Endothelial cell of umbilical vein (primary cell): ENCODE data around the gene GALNT3. TPM values are rescaled to one million over a fixed set of nuclear protein-coding genes. Genes with fewer than 3 reads are reported as not detected.

Source experiments
- BruUV-seq: library from RNA; stranded (reverse); fragments of 400-500 nt; replicated peaks from 2 replicates; lab custom pipeline; 2021; lab: Mats Ljungman, UMichigan
- CTCF ChIA-PET: fragments of 300-600, 350-600 bp; sonication (Branson Sonifier 250); formaldehyde crosslinking; loops from one replicate; lab custom pipeline; 2021; ENCODE audit warnings: antibody characterized with exemption, inconsistent platforms; lab: Charles Lee
- POLR2A ChIA-PET: fragments of 300-600, 350-600 bp; sonication (Branson Sonifier 250); formaldehyde crosslinking; loops from one replicate; lab custom pipeline; 2021; ENCODE audit warnings: antibody characterized with exemption, inconsistent platforms; lab: Charles Lee
- DNase-seq: peaks from one replicate; pipeline ENCODE4 v3.0.0-alpha.2; 2011; ENCODE audit warnings: low read depth, low spot score
- FAIRE-seq: peaks from 2 replicates; lab custom pipeline; 2011; peaks lifted over from hg19 to GRCh38; lab: Jason Lieb, UNC
- H2AFZ ChIP-seq: 2 replicates; pipeline ENCODE4 v1.6.0; 2012; ENCODE audit warnings: low read depth, low read length, control low read depth, inconsistent platforms
- H3K27ac ChIP-seq: 2 replicates; pipeline ENCODE4 v1.5.1; 2011; ENCODE audit warnings: low read depth, mild to moderate bottlenecking, control low read depth, low read length, moderate library complexity; ENCODE audit not compliant: insufficient read depth
- H3K27me3 ChIP-seq, 2 experiments: 2 replicates each; pipeline versions ENCODE4 v1.6.0 to v1.6.1; 2011; ENCODE audit warnings: low read length in 2 of 2, mixed read lengths in 1 of 2; ENCODE audit not compliant: control insufficient read depth in 2 of 2, insufficient read depth in 2 of 2
- H3K36me3 ChIP-seq, 2 experiments: 2 replicates in 1 of 2; 3 replicates in 1 of 2; pipeline ENCODE4 v1.5.1; 2011; ENCODE audit warnings: low read length in 2 of 2, mild to moderate bottlenecking in 1 of 2, moderate library complexity in 1 of 2; ENCODE audit not compliant: control insufficient read depth in 2 of 2, insufficient read depth in 2 of 2; ENCODE audit errors: extremely low read depth in 1 of 2
- H3K4me1 ChIP-seq: 3 replicates; pipeline ENCODE4 v1.5.1; 2011; ENCODE audit warnings: mild to moderate bottlenecking, low read length; ENCODE audit not compliant: control insufficient read depth, insufficient read depth; ENCODE audit errors: extremely low read depth
- H3K4me2 ChIP-seq: 2 replicates; pipeline ENCODE4 v1.6.1; 2011; ENCODE audit warnings: low read length, control low read depth, mixed read lengths; ENCODE audit not compliant: insufficient read depth
- H3K4me3 ChIP-seq, 3 experiments: fragments of 200-600 bp in 1 of 3; sonication (generic), shearing (Covaris generic) in 1 of 3; replicated peaks in 1 of 3; 2 replicates each; pipeline ENCODE4 v1.5.1; 2011 to 2016; ENCODE audit warnings: control low read depth in 3 of 3, low read length in 3 of 3, mild to moderate bottlenecking in 2 of 3, inconsistent platforms in 1 of 3, low read depth in 1 of 3, moderate library complexity in 1 of 3; ENCODE audit not compliant: insufficient read depth in 1 of 3
- H3K79me2 ChIP-seq: 2 replicates; pipeline ENCODE4 v1.6.0; 2012; ENCODE audit warnings: low read length, inconsistent platforms; ENCODE audit not compliant: control insufficient read depth, insufficient read depth
- H3K9ac ChIP-seq: replicated peaks from 2 replicates; pipeline ENCODE3; 2011; ENCODE audit warnings: low read length, control low read depth; ENCODE audit not compliant: insufficient read depth; ENCODE audit errors: extremely low read depth
- H3K9me1 ChIP-seq: replicated peaks from 3 replicates; pipeline ENCODE4 v1.6.0; 2011; ENCODE audit warnings: mild to moderate bottlenecking, low read length; ENCODE audit not compliant: control insufficient read depth, insufficient read depth; ENCODE audit errors: extremely low read depth
- H3K9me3 ChIP-seq: replicated peaks from 2 replicates; pipeline ENCODE4 v1.5.1; 2012; ENCODE audit warnings: low read length, inconsistent platforms; ENCODE audit not compliant: control insufficient read depth, insufficient read depth
- H4K20me1 ChIP-seq: replicated peaks from 2 replicates; pipeline ENCODE3; 2011; ENCODE audit warnings: mild to moderate bottlenecking, low read length; ENCODE audit not compliant: control insufficient read depth, insufficient read depth; ENCODE audit errors: extremely low read depth
- CTCF ChIP-seq, 2 donors: IDR thresholded peaks; 1 replicate in 1 of 2; 2 replicates in 1 of 2; pipeline ENCODE4 v1.5.1; 2011; ENCODE audit warnings: low read length in 2 of 2, mild to moderate bottlenecking in 2 of 2, moderate library complexity in 2 of 2, control low read depth in 1 of 2, inconsistent platforms in 1 of 2, low read depth in 1 of 2; ENCODE audit not compliant: insufficient read depth in 1 of 2; ENCODE audit errors: extremely low read depth in 1 of 2
- MYC ChIP-seq: IDR thresholded peaks from one replicate; pipeline ENCODE4 v1.6.1; 2011; ENCODE audit warnings: mild to moderate bottlenecking, low read depth, low read length
- dilution Hi-C: fragments of 300-500 bp; cut with MboI; formaldehyde crosslinking; loops from one replicate; pipeline ENCODE4 v1.15.0; 2019; ENCODE audit warnings: low sequenced_read_pairs; ENCODE audit not compliant: extremely low pct_ligation_motif_present
- intact Hi-C: fragments of 100-400 bp; cut with micrococcal nuclease; formaldehyde crosslinking; loops from one replicate; pipeline ENCODE4 v1.10.0; 2022
- polyA plus RNA-seq, 4 experiments: library from polyadenylated mRNA; depleted of rRNA in 3 of 4; stranded (reverse) in 3 of 4; unstranded in 1 of 4; fragments of >200 nt; gene quantifications; 2 replicates each; pipeline versions ENCODE4 v1.2.1 to v1.2.3, GENCODE V29; 2011 to 2012; ENCODE audit warnings: missing spikeins in 1 of 4
- total RNA-seq: library from RNA; stranded (reverse); gene quantifications from 2 replicates; pipeline ENCODE4 v1.2.3, GENCODE V29; 2021
- TF ChIP-seq, protein P1 (sequence below): IDR thresholded peaks from 2 replicates; pipeline ENCODE4 v1.6.1; 2011; ENCODE audit not compliant: insufficient read depth, insufficient read length

GALNT3 gene
- total and polyA plus RNA-seq, 2 donors (not counting 3 experiments of a cell fraction or from before 2014, with no cell fraction given), result 0.07 to 0.82 TPM

DNA sequence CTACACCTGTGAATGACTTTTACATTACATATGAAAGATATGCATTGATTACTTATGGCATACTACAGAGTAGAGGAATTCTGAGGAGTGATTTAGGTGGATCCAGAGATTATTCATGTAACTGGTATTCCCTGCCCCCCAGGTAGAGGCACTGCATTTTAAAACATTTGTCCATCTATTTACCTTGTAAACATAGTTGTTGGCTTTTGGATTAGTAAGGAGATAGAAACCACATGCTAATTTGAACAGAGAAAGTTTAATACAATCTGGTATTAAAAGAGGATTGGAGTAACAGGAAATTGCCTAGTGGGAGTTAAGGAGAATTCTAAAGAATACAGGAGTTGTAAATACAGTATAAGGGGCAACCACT is 15.9 kb downstream of the GALNT3 start:
- H3K36me3 ChIP-seq, result no peaks in the 10 kb centered on the region
- H3K27me3 ChIP-seq, result no peaks in the 10 kb centered on the region
- dilution Hi-C loops, result no loop called here
- no peak overlapping the region for H3K4me2 ChIP-seq
- no peaks in the 10 kb centered on the region for H3K4me1 ChIP-seq
- no TSS peak for BruUV-seq
- no peaks in the 10 kb centered on the region for H3K79me2 ChIP-seq
- FAIRE-seq, result no peak
- no peaks in the 10 kb centered on the region for H3K9me3 ChIP-seq
- H4K20me1 ChIP-seq, result no peaks in the 10 kb centered on the region
- TF ChIP-seq, protein P1, sequence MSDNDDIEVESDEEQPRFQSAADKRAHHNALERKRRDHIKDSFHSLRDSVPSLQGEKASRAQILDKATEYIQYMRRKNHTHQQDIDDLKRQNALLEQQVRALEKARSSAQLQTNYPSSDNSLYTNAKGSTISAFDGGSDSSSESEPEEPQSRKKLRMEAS, result no peak
- TF ChIP-seq CTCF (IDR thresholded peaks at IDR 0.05; ENCODE audit: extremely low read depth in 1 of 2, insufficient read depth in 1 of 2, low read depth in 1 of 2, low read length in 2 of 2), result no peak
- ChIA-PET CTCF (interaction anchor here (1.1 to 2.7 kb wide), 6 partner anchors 8 to 785 kb away, joined by 4 to 16 read pairs (median 7); no protein-coding TSS in a partner anchor), POLR2A (no interaction called here)
- H3K27ac ChIP-seq, result no peak overlapping the region
- no peaks in the 10 kb centered on the region for H3K9me1 ChIP-seq
- no peak overlapping the region for H3K9ac ChIP-seq
- DNase-seq, result no peak
- no peak overlapping the region for H2AFZ ChIP-seq
- intact Hi-C loops, result loop anchor here (2.0 to 10.0 kb wide), 2 partner anchors 539 to 763 kb away; partner anchors contain the start of gene SCN2A
- no peak overlapping the region for H3K4me3 ChIP-seq

DNA sequence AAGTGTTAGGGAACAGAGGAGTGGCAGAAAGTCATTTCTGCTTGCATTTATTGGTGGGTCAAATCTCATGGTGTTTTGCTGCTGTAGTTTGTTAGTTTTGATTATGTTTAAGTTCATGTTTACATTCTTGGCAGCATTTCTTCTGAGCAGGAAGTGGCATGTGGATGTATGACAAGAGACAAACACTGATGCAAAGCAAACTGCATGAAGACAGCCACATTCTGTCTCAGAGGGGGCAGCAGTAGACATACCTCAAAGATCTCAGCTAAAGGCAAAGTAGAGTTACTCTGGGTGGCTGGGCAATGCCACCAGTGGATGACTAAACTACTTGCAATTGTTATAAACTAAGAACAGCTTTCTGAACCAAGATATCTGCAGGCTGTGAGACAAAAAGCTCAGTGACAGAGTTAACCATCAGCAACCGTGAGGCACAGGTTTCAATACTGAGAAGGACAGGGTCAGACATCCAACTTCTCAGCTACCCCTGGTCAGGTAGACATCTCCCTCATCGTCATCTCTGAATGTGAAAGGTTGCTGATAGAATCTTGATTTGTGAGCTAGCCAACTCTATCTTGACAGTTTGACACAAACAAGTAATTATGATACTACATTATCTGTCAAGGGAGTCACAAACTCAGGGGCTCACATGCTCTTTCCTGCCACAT is 16.4 kb downstream of the GALNT3 start:
- Histone ChIP-seq H2AFZ (no peak overlapping the region), H4K20me1 (no peaks in the 10 kb centered on the region), H3K4me2 (no peak overlapping the region), H3K27ac (no peak overlapping the region), H3K4me3 (no peak overlapping the region), H3K27me3 (no peaks in the 10 kb centered on the region), H3K79me2 (no peaks in the 10 kb centered on the region), H3K4me1 (no peaks in the 10 kb centered on the region), H3K9ac (no peak overlapping the region), H3K9me3 (no peaks in the 10 kb centered on the region), H3K36me3 (no peaks in the 10 kb centered on the region), H3K9me1 (no peaks in the 10 kb centered on the region)
- POLR2A ChIA-PET, result no interaction called here
- no peak for TF ChIP-seq MYC
- intact Hi-C loops (loop anchor here (2.0 to 10.0 kb wide), 2 partner anchors 539 to 763 kb away; partner anchors contain the start of gene SCN2A), dilution Hi-C loops (no loop called here)
- no peak for DNase-seq
- no TSS peak for BruUV-seq
- FAIRE-seq, result no peak
- CTCF ChIA-PET, result interaction anchor here (1.7 to 2.7 kb wide), 4 partner anchors 7 to 763 kb away, joined by 4 to 16 read pairs (median 10); no protein-coding TSS in a partner anchor
